Stimulated activated naive B cell treated with anti-CD40 and anti-IgM and Interleukin-4, amounts not matched to agents 10 μg/mL and 1 μg/mL and 100 μg/mL, for 72 hours (primary cell): ENCODE data around the gene CALML6.
"Not testable (repeated sequence)": the region's sequence is repeated elsewhere in the genome, so short reads cannot be mapped to it uniquely, and the experiment has no call there.

Experiments
- ATAC-seq, 2 donors: fragments of 150-1000 bp; cut with Tn5 transposase; replicated peaks; 2 replicates each; pipeline ENCODE4 v1.10.0; 2021; ENCODE audit warnings: moderate library complexity in 1 of 2
- DNase-seq: peaks from one replicate; pipeline ENCODE4 v3.0.0; 2021
- H3K27ac Mint-ChIP-seq: one replicate; pipeline ENCODE4 v1.8.0; 2022; ENCODE audit warnings: mild to moderate bottlenecking, mixed read lengths
- H3K27me3 Mint-ChIP-seq, 2 donors: one replicate each; pipeline ENCODE4 v1.8.0; 2022; ENCODE audit warnings: mixed read lengths in 2 of 2
- H3K36me3 Mint-ChIP-seq, 2 donors: one replicate each; pipeline ENCODE4 v1.8.0; 2022; ENCODE audit warnings: mixed read lengths in 2 of 2, mild to moderate bottlenecking in 1 of 2
- H3K4me1 Mint-ChIP-seq, 2 donors: one replicate each; pipeline ENCODE4 v1.8.0; 2022; ENCODE audit warnings: mixed read lengths in 2 of 2, mild to moderate bottlenecking in 1 of 2
- H3K4me3 Mint-ChIP-seq, 2 donors: one replicate each; pipeline ENCODE4 v1.8.0; 2022; ENCODE audit warnings: mild to moderate bottlenecking in 2 of 2, mixed read lengths in 2 of 2, moderate library complexity in 1 of 2
- H3K9me3 Mint-ChIP-seq, 2 donors: one replicate each; pipeline ENCODE4 v1.8.0; 2022; ENCODE audit warnings: mixed read lengths in 2 of 2, mild to moderate bottlenecking in 1 of 2

Gene CALML6

DNA sequence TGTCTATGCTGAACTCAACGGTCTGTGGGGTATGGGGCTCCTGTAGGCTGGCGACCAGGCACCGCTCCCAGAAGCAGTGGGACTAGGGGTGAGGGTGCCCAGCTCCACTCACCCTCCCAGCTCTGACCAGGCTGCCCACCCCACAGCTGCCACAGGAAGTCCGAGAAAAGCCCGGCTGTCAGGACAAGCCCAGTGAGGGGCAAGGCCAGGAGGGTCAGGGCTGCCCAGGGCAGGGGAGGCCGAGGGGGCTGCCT, 7.6 kb downstream of the CALML6 start:
- Mint-ChIP-seq H3K4me3 (no peak overlapping the region), H3K27ac (no peak overlapping the region), H3K27me3 (peaks cover 15 to 40% of the 10 kb centered on the region in 2 donors), H3K9me3 (no peaks in the 10 kb centered on the region), H3K36me3 (no peaks in the 10 kb centered on the region), H3K4me1 (peaks cover 6 to 15% of the 10 kb centered on the region in 2 donors)
- ATAC-seq (no peak), DNase-seq (no peak)

DNA sequence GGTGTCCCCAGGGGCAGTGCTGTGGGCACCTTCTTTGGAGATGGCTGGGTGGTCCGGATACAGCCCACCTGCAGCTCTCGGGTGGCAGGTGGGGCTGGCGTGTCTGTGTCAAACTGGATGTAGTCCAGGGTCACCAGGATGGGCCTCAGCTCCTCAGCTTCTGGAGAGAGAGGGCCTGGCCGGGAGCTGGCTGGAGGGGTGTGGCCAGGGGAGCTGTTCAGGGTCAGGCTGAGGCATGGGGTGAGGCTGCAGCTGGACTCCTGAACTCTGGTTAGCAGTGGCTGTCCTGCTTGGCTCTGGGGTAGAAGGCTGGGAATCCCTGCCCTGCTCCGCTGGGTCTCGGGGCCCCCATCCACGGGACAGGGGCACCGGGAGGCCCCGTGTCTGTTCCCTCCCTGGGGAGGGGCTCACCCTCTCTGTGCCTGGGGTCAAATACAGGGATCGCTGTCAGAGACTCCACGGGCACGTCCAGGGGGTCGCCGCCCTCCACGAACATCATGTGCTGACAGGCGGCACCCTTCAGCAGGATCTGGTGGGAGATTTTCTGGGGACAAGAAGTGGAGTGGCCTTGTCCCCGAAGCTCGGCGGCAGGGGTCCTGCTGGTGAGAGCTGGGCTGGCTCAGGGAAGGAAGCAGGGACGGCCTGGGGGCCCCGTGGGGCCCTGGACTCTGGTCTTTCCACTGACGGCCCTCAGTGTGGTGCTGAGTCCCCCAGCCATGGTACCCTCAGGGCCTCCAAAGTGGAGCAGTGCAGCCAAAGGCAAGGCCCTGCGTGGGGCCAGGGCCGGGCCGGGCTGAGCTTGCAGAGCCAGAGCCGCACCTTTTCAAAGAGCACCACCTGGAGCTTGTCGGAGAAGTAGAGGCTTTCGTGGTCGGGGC, 8.1 kb downstream of the CALML6 start:
- Mint-ChIP-seq H3K27me3 (peaks cover 15 to 39% of the 10 kb centered on the region in 2 donors), H3K36me3 (no peaks in the 10 kb centered on the region), H3K9me3 (no peaks in the 10 kb centered on the region), H3K4me1 (peaks cover 4 to 9% of the 10 kb centered on the region in 2 donors), H3K27ac (no peak overlapping the region), H3K4me3 (no peak overlapping the region)
- no peak for ATAC-seq
- DNase-seq: no peak

DNA sequence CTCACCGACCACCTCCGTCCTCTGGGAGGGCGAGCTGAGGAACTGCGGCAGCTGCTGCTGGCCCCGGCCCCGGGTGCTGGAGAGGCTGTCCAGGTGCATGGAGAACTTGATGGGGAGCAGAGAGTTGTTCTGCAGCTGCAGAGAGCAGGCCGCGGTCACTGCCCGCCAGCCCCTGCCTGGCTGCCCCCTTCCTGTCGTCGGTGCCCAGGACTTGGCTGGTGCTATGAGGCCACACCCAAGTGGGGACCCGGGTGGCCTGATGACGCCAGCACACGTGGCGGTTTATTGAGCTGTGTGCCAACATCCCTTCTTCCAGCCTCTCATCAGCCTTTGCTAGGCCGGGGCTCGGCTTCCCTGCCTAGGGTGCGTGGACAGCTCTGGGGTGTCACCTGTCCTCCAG, 9.3 kb downstream of the CALML6 start:
- H3K27ac Mint-ChIP-seq: peak overlapping the region; percentile 47
- H3K4me1 Mint-ChIP-seq: peaks cover 4 to 6% of the 10 kb centered on the region in 2 donors
- H3K36me3 Mint-ChIP-seq: no peaks in the 10 kb centered on the region
- ATAC-seq (no peak), DNase-seq (no peak)
- H3K27me3 Mint-ChIP-seq: peaks cover 15 to 45% of the 10 kb centered on the region in 2 donors
- no peak overlapping the region for H3K4me3 Mint-ChIP-seq
- no peaks in the 10 kb centered on the region for H3K9me3 Mint-ChIP-seq

DNA sequence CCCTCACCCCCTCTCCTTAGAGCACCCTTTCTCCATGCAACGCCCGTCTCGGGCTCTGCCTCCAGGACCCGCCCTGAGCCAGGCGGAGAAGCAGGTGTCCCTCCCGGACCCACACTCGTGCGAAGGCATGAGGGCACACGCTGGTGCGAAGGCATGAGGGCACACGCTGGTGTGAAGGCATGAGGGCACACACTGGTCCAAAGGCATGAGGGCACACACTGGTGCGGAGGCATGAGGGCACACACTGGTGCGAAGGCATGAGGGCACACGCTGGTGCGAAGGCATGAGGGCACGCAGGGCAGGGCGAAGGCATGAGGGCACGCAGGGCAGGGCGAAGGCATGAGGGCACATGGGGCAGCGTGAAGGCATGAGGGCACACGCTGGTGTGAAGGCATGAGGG, 9.8 kb downstream of the CALML6 start:
- Mint-ChIP-seq H3K9me3 (no peaks in the 10 kb centered on the region), H3K27ac (peak overlapping the region; percentile 47), H3K4me1 (peaks cover 4 to 6% of the 10 kb centered on the region in 2 donors), H3K27me3 (peaks cover 15 to 45% of the 10 kb centered on the region in 2 donors), H3K36me3 (no peaks in the 10 kb centered on the region), H3K4me3 (no peak overlapping the region)
- no peak for ATAC-seq
- DNase-seq: no peak

DNA sequence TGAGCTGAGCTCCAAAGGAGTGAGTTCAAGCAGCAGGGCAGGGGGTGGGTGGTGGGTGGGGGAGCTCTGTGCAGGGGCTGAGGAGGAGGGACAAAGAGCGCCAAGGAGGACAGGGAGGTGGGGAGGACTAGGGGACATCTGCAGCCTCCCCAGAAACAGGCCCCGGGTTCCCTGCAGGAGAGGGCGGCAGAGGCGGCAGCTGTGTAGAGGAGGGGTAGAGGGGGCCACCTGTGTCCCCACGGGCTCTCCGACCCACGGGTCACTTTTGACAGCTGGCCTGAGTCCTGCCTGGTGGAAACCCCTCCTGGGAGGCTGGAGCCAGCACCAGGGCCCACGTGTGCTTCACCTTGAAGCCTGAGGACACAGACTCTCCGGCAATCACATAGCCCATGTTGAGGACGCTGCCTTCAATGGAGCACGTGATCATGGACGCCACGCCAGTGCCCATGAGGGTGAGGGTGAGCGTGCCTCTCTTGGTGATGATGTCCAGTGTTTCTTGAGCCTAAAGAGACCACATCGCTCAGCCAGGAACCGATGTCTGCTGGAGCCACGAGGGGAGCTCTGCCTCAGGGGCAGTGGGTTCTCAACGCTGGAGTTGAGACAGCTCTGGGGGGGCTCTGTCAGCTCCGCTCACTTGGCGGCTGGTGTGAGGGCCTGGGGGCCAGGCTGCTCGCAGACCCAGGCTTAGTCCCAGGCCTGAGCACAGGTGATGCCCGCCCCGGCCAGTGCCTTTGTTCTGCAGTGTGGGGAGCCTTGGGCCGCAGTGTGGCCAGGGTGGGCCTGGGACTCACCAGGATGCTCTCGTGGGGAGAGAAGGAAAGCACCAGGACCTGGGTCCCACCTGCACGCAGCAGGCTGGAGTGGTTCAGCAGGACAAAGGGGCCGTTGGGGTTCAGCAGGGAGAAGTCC, 10.6 kb downstream of the CALML6 start:
- ATAC-seq (no peak), DNase-seq (no peak)
- no peaks in the 10 kb centered on the region for H3K9me3 Mint-ChIP-seq
- peaks cover 15 to 45% of the 10 kb centered on the region in 2 donors for H3K27me3 Mint-ChIP-seq
- H3K27ac Mint-ChIP-seq: no peak overlapping the region
- H3K4me1 Mint-ChIP-seq: peaks cover 4 to 6% of the 10 kb centered on the region in 2 donors
- no peaks in the 10 kb centered on the region for H3K36me3 Mint-ChIP-seq
- H3K4me3 Mint-ChIP-seq: no peak overlapping the region

DNA sequence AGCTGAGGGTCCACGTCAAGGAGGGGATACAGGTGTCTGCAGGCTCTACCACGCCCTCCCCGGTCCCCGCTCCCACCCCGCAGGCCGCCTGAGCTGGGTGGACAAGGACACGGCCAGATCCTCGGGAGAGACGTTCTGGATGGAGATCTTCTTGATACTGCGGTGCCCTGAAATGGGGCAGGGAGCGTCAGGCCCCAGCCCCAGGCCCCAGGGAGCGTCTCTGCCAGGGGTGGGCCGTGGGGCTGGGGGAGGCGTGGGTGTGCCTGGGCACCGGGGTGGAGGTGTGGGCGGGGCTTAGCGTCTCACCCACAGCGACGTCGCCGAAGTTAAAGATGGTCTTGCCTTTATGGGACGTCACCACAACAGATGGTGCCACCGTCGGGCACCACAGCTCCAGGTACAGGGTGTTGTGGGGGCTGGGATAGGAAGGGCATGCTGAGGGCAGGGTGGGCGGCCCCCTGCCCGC, 11.3 kb downstream of the CALML6 start:
- no peaks in the 10 kb centered on the region for H3K36me3 Mint-ChIP-seq
- no peak for ATAC-seq

DNA sequence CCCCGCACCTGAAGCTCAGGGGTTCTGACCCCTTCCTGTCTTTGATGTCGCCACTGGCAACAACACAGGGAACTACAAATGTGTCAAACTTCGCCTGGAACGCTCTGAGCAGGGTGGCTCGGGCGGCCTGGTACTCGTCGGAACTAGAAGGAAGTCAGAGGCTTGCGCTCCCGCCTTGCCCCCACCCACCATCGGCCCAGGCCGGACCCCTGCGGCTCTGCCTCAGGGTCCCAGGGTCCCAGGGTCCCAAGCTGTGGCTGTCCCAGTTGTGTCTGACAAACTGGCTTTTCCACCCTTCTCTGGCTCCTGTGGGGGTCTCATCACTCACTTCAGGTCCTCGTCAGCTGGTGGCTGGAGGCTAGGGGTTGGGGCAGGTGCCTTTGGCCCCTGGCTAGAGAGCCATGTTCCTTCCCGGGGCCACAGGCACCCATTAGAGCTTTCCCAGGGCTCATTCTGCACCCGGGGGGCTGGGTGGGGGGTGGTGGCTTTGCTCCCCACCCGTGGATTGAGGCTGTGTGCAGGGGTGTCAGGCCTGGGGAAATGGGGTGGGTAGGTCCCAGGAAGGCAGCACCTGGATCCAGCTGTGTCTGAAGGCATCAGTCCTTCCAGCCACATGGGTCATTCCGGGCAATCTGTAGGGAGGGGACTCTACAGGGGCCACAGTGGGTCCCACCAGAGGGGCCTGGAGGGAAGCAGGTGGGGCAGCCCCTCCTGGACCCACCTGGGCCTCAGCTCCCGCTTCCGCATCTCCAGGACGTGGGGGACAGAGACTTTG, 12.0 kb downstream of the CALML6 start:
- H3K36me3 Mint-ChIP-seq: no peaks in the 10 kb centered on the region
- no peak for DNase-seq
- H3K4me3 Mint-ChIP-seq: no peak overlapping the region
- peaks cover 4 to 6% of the 10 kb centered on the region in 2 donors for H3K4me1 Mint-ChIP-seq
- ATAC-seq: no peak
- peaks cover 15 to 45% of the 10 kb centered on the region in 2 donors for H3K27me3 Mint-ChIP-seq
- no peak overlapping the region for H3K27ac Mint-ChIP-seq
- no peaks in the 10 kb centered on the region for H3K9me3 Mint-ChIP-seq

More for the DNA sequence above, 11.3 kb downstream of the CALML6 start:
- no peak for DNase-seq
- no peak overlapping the region for H3K4me3 Mint-ChIP-seq
- no peak overlapping the region for H3K27ac Mint-ChIP-seq
- peaks cover 4 to 6% of the 10 kb centered on the region in 2 donors for H3K4me1 Mint-ChIP-seq
- peaks cover 15 to 45% of the 10 kb centered on the region in 2 donors for H3K27me3 Mint-ChIP-seq
- no peaks in the 10 kb centered on the region for H3K9me3 Mint-ChIP-seq

DNA sequence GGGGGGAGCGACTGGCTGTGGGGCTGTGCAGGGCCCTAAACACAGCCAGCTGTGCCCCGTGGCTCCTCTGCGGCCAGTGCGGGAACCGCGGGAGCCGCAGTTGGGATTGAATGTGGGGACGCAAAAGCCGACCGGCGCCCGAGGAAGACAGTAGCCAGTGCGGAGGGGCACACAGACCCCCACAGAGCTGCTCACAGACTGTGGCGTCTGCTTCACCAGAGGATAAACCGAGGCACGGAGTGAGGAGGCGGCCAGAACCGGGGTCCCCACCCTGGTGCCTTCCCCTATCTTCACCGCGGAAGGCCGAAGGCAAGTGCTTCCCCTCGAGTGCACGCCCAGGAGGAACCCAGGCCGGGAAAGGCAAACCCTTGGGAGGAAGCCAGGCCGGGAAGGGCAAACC, 12.7 kb downstream of the CALML6 start:
- no peak for DNase-seq
- Mint-ChIP-seq H3K4me1 (peaks cover 4 to 5% of the 10 kb centered on the region in 2 donors), H3K27ac (no peak overlapping the region), H3K36me3 (no peaks in the 10 kb centered on the region), H3K27me3 (peaks cover 15 to 41% of the 10 kb centered on the region in 2 donors), H3K4me3 (no peak overlapping the region), H3K9me3 (no peaks in the 10 kb centered on the region)
- no peak for ATAC-seq

DNA sequence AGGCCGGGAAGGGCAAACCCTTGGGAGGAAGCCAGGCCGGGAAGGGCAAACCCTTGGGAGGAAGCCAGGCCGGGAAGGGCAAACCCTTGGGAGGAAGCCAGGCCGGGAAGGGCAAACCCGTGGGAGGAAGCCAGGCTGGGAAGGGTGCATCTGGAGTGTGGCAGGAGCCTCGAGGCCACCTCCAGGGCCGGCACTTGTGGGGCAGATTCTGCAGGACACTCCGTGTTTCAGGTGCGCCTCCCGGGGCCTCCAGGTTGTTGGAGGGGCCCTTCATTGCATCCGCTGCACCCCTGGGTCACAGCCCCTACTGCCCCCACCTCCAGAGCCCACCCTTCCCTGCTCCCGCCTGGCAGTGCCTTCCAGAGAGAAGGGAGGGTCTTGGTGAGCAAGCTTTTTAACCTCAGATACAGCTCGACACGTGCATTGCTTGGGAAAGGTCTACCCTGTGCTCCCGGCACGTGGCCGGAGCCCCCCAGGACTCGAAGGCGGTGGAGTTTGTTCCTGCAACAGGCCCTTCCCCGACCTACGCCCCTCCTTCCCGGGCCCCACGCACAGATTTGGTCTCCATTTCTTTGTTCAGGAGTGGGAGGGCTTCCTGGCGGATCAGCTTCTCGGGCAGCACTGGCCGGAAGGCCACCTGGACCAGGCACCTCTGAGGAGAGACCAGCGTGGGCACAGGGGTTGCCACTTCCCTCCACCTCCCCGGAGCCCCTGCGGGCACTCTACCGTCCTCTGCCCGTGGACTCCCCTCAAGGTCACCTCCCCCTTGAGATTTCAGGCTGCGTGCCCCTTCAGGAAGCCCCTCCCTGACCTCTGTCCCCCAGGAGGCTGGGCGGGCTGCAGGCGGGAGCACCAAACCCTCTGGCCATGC, 13.4 kb downstream of the CALML6 start:
- Mint-ChIP-seq H3K4me1 (peaks cover 0 to 4% of the 10 kb centered on the region in 2 donors), H3K9me3 (no peaks in the 10 kb centered on the region), H3K27me3 (peaks cover 15 to 37% of the 10 kb centered on the region in 2 donors), H3K36me3 (no peaks in the 10 kb centered on the region), H3K4me3 (no peak overlapping the region), H3K27ac (no peak overlapping the region)
- no peak for DNase-seq
- ATAC-seq: no peak

DNA sequence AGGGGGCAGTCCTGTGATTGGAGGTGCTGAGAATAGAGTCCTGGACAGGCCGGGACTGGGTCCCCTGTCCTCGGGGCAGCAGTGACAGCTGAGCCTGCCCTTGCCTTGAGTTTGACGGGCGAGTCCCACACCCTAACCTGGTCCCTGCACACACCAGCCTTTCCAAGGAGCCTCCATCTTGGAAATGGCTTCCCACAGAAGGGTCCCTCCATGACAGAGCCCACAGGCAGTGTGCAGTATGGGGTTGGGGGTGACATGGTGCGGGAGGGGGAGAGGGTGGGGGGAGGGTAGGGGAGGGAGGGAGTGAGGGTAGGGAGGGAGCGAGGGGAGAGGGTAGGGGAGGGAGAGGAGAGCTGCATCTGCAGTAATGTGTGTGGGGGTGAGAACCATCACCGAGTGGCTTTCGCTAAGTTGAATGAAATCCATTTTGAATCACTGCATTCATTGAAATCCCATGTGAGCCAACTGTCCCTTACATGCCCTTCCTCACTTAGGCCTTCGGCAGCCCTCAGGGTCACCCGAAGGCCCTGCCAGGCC, 14.1 kb downstream of the CALML6 start:
- Mint-ChIP-seq H3K27me3 (peaks cover 15 to 37% of the 10 kb centered on the region in 2 donors), H3K4me3 (no peak overlapping the region), H3K36me3 (no peaks in the 10 kb centered on the region), H3K9me3 (peaks cover 2 to 3% of the 10 kb centered on the region in 2 donors), H3K27ac (no peak overlapping the region), H3K4me1 (peaks cover 0 to 4% of the 10 kb centered on the region in 2 donors)
- DNase-seq: no peak
- no peak for ATAC-seq

DNA sequence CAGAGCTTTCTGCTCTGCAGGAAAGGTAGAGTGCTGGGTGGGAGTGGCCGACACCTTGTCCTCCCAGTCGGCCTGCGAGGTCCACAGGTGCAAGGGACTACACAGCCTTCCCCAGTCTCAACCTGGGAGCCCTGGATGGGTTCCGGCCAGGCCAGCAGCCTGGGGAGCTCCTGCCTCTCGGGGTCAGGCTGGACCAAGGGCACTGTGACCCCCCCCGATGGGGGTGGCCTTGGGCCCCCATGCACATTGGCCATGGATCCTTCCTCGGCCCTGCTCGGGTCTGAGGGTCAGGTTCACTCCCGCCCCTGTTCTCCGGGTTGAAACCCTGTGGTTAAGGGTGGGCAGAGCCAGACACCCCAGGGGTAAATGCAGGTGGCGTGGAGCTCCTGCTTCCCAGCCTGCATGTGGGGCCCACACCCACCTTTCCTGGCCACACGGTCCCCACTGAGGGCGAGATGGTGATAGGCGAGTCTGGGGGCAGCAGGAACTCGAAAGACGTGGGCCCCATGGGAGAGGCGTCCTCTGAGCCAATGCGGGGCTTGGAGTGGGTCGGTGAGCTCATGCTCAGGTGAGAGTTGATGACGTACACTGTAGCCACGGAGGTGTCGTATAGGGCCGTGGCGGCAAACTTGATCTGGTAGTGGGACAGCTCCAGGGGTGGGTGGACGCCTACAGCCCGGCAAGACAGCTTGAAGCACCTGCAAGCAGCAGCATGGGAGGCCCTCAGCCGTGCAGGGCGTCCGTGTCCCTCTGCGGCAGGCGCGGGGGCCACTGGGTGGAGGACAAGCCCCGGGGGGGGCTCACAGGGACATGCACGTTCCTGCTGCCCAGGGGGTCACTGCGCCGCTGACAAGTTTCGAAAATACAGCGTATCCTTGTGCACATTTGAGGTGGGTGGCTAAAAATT, 14.8 kb downstream of the CALML6 start:
- DNase-seq: no peak
- no peak for ATAC-seq

DNA sequence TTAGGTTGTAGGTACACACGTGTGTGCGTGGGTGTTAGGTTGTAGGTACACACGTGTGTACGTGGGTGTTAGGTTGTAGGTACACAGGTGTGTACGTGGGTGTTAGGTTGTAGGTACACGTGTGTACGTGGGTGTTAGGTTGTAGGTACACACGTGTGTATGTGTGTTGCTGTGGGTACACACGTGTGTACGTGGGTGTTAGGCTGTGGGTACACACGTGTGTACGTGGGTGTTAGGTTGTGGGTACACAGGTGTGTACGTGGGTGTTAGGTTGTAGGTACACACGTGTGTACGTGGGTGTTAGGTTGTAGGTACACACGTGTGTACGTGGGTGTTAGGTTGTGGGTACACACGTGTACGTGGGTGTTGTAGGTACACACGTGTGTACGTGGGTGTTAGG, 19.8 kb downstream of the CALML6 start:
- not testable (repeated sequence) for H3K27me3 Mint-ChIP-seq, H3K27ac Mint-ChIP-seq, H3K4me1 Mint-ChIP-seq, ATAC-seq, H3K36me3 Mint-ChIP-seq, H3K4me3 Mint-ChIP-seq, DNase-seq
- peaks cover 6 to 11% of the 10 kb centered on the region in 2 donors for H3K9me3 Mint-ChIP-seq

More for the DNA sequence above, 14.8 kb downstream of the CALML6 start:
- Mint-ChIP-seq H3K9me3 (peaks cover 5 to 9% of the 10 kb centered on the region in 2 donors), H3K27ac (no peak overlapping the region), H3K4me1 (peaks cover 0 to under 1% of the 10 kb centered on the region in 2 donors), H3K4me3 (no peak overlapping the region), H3K36me3 (no peaks in the 10 kb centered on the region), H3K27me3 (peaks cover 11 to 31% of the 10 kb centered on the region in 2 donors)
